HG03097 (cell line): ENCODE results near the gene TRAF3IP3.

ENCODE experiments used
- ATAC-seq: cut with Tn5 transposase; IDR thresholded peaks from one replicate; pipeline ENCODE4 v1.9.1; 2021; ENCODE audit not compliant: unreplicated experiment, low FRiP score

The TRAF3IP3 gene

GRCh38 chr1:209822706-209823105 lies 66.9 kb downstream of the TRAF3IP3 start:
- ATAC-seq = no peak

GRCh38 chr1:209823143-209824041 lies 67.5 kb downstream of the TRAF3IP3 start:
- ATAC-seq = no peak

GRCh38 chr1:209825591-209826434 lies 70.0 kb downstream of the TRAF3IP3 start:
- no peak for ATAC-seq

GRCh38 chr1:209827384-209828262 lies 71.8 kb downstream of the TRAF3IP3 start, which contains the start of gene UTP25:
UTP25 (plus strand) TSS chr1:209827972; CDS start chr1:209828064, 92 bp downstream.
- peak; percentile 94 for ATAC-seq

- no peak for ATAC-seq
Measured at GRCh38 chr1:209829716-209830115, 73.9 kb downstream of the TRAF3IP3 start.

GRCh38 chr1:209830722-209831121 lies 74.9 kb downstream of the TRAF3IP3 start:
- ATAC-seq = no peak

GRCh38 chr1:209831615-209832014 lies 75.8 kb downstream of the TRAF3IP3 start:
- ATAC-seq = no peak
